ENCODE data around the gene GNB1L. TPM values are rescaled to one million over a fixed set of nuclear protein-coding genes. Genes with fewer than 3 reads are reported as not detected.
"Not testable (repeated sequence)": the region's sequence is repeated elsewhere in the genome, so short reads cannot be mapped to it uniquely, and the experiment has no call there.

The GNB1L gene
- total and polyA plus RNA-seq, 2 donors = 11.2 to 15.4 TPM

DNA sequence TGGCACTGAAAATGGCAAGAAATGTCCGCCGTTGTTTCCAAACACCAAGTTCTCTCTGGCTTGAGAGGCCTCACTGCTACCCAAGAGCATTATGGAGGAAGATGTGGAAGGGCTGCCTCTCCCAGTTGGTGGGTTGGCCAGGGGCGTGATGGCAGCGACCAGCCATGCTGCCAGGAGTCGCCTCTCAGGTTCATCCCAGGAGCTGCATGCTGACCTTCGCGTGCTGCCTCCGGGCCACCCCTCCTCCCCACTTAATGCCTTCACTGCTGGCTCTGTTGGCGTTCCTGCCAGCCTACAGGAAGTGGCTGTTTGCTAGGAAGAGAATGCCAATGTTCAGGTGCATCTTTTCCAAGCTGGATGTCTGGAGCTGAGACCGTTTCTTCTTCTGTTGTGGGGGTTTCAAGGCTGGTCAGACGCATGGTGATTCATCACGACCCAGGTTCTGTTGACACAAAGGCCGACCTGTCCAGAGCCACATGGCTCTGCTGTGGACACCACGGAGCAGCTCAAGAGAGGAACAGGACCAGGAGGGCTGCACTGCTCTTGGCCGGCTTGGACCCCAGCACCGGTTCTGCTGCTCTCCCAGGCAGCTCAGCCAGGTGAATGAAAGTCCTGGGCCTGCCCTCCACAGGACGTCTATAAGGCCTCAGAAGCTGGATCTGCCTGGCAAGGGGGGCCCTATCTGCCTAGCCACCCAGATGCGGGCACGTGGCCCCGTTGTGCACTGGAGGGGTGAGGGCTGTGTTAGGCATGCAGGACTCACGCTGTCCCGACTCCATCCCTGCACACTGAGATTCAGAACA is 69.0 kb downstream of the GNB1L start:
- peaks cover 14 to 17% of the 10 kb centered on the region in 2 donors for H3K36me3 ChIP-seq (ENCODE audit: control insufficient read depth in 2 of 2, insufficient read depth in 2 of 2, low read length in 1 of 2)
- no peak overlapping the region for H3K4me3 ChIP-seq (ENCODE audit: low read length in 2 of 2)
- H3K4me1 ChIP-seq (ENCODE audit: control insufficient read depth in 2 of 2, insufficient read depth in 2 of 2, low read length in 2 of 2) = no peaks in the 10 kb centered on the region
- peaks cover 1 to 21% of the 10 kb centered on the region in 2 donors for H3K9me3 ChIP-seq (ENCODE audit: control insufficient read depth in 2 of 2, insufficient read depth in 1 of 2, low read length in 1 of 2)
- peaks cover 0 to 3% of the 10 kb centered on the region in 2 donors for H3K27me3 ChIP-seq (ENCODE audit: control insufficient read depth in 2 of 2, insufficient read depth in 1 of 2, low read length in 1 of 2)
- DNase-seq (ENCODE audit: low read depth in 6 of 9, low spot score in 9 of 9) = no peak
- no peak overlapping the region for H3K27ac ChIP-seq (ENCODE audit: low read depth in 1 of 2, low read length in 1 of 2)
- WGBS = 97% methylated on average over 22 of the region's 22 CpGs

DNA sequence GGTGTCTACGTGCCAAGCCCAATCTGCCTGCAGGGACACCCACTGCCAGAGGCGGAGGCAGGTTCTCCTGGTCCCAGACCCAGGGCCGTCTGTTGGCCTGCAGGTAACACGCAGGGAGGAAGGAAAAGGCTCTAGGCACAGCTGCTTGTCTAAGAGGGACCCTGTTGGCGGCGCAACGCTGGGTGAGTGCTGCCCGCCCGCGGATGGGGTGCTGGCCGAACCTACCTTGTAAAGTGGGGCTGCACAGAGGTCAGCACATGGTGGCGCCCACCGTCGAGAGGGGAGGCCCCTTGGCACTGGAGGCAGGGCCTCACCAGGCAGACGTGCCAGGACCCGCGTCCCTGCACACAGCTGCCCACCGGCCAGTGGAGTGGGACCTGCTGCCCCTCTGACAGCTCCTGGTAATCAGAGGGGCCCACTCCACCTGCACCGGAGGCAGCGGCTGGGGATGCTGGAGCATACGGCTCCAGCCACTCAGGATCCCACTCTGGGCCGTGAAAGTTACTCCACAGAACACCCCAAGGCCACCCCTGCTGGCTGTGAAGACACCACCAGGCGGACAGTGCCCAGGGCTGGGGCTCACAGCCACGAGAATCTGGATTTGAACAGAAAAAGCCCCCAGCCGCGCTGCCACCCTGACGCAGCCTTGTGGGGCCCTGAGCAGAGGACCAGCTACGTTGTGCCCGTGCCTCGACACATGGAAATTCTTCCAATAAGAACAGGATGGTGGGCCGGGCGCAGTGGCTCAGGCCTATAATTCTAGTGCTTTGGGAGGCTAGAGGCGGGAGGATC is 70.1 kb downstream of the GNB1L start:
- peaks cover 0 to 3% of the 10 kb centered on the region in 2 donors for H3K27me3 ChIP-seq (ENCODE audit: control insufficient read depth in 2 of 2, insufficient read depth in 1 of 2, low read length in 1 of 2)
- H3K36me3 ChIP-seq (ENCODE audit: control insufficient read depth in 2 of 2, insufficient read depth in 2 of 2, low read length in 1 of 2) = peaks cover 11 to 13% of the 10 kb centered on the region in 2 donors
- WGBS = 97% methylated on average over 33 of the region's 33 CpGs
- H3K4me1 ChIP-seq (ENCODE audit: control insufficient read depth in 2 of 2, insufficient read depth in 2 of 2, low read length in 2 of 2) = peaks cover 0 to 4% of the 10 kb centered on the region in 2 donors
- peaks cover 1 to 13% of the 10 kb centered on the region in 2 donors for H3K9me3 ChIP-seq (ENCODE audit: control insufficient read depth in 2 of 2, insufficient read depth in 1 of 2, low read length in 1 of 2)
- no peak overlapping the region for H3K27ac ChIP-seq (ENCODE audit: low read depth in 1 of 2, low read length in 1 of 2)
- H3K4me3 ChIP-seq (ENCODE audit: low read length in 2 of 2) = no peak overlapping the region
- DNase-seq (ENCODE audit: low read depth in 6 of 9, low spot score in 9 of 9) = no peak

DNA sequence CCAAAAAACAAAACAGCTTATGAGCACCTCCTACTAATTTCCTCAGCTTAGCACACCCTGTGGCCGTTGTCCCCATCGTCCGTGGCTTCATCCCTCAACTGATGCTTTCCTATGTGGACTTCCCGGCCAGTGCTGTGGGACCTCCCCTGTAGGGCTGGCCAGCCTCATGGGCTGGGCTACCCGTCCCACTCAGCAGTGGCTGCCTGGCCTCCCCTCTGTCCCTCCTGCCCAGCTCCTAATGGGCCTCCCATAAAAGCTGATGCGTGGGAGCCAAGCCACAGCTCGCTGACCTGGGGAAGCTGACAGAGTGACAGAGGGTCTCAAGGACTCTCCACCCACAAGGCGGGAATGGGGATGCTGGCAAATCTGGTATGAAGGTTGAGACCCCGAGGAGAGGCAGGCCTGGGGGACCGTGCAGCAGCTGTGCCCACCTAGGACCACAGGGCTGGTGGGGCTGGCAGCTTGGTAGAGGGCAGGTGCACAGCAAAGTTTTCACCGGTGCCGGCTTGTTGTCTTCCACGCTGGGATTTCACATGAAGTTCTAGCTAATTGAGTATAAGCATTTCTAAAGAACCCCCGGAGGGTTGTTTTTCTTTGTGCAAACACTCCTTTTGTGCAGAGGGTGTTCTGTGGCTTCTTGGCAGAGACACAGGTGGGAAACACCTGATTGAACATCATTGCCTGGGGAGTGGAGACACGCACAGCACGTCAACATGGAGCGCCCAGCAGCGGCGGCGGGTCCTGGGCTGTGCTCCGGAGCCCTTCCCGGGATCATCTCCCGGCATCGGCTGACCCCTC is 70.9 kb downstream of the GNB1L start:
- peaks cover 0 to 4% of the 10 kb centered on the region in 2 donors for H3K27me3 ChIP-seq (ENCODE audit: control insufficient read depth in 2 of 2, insufficient read depth in 1 of 2, low read length in 1 of 2)
- no peak overlapping the region for H3K4me3 ChIP-seq (ENCODE audit: low read length in 2 of 2)
- 95% methylated on average over 24 of the region's 24 CpGs for WGBS
- peaks cover 0 to 7% of the 10 kb centered on the region in 2 donors for H3K9me3 ChIP-seq (ENCODE audit: control insufficient read depth in 2 of 2, insufficient read depth in 1 of 2, low read length in 1 of 2)
- peaks cover 4 to 11% of the 10 kb centered on the region in 2 donors for H3K36me3 ChIP-seq (ENCODE audit: control insufficient read depth in 2 of 2, insufficient read depth in 2 of 2, low read length in 1 of 2)
- no peak for DNase-seq (ENCODE audit: low read depth in 6 of 9, low spot score in 9 of 9)
- H3K27ac ChIP-seq (ENCODE audit: low read depth in 1 of 2, low read length in 1 of 2) = no peak overlapping the region
- peaks cover 0 to 4% of the 10 kb centered on the region in 2 donors for H3K4me1 ChIP-seq (ENCODE audit: control insufficient read depth in 2 of 2, insufficient read depth in 2 of 2, low read length in 2 of 2)

DNA sequence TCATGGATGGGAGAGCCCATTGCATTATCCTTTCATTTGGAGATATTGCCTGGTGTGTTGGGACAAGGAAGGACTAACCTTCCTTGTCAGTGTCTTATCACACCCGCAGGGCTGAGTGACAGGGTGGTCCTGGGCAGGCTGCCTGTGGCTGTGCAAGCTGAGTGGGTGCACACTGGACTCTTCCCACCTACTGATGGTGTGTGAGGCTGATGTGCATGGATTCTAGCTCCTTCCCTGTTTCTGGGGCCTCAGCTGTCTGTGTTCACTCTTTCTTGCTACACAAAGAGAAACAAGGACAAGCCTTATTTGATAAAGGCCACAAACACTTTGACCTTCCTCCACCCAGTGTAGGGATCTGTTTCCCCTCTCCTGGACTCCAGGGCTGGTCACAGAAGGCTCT is 72.1 kb downstream of the GNB1L start:
- no peak overlapping the region for H3K27ac ChIP-seq (ENCODE audit: low read depth in 1 of 2, low read length in 1 of 2)
- H3K9me3 ChIP-seq (ENCODE audit: control insufficient read depth in 2 of 2, insufficient read depth in 1 of 2, low read length in 1 of 2) = peaks cover 0 to 7% of the 10 kb centered on the region in 2 donors
- DNase-seq (ENCODE audit: low read depth in 6 of 9, low spot score in 9 of 9) = no peak
- H3K4me1 ChIP-seq (ENCODE audit: control insufficient read depth in 2 of 2, insufficient read depth in 2 of 2, low read length in 2 of 2) = peaks cover 0 to 4% of the 10 kb centered on the region in 2 donors
- WGBS = 100% methylated on average over 1 of the region's 1 CpG
- no peak overlapping the region for H3K4me3 ChIP-seq (ENCODE audit: low read length in 2 of 2)
- no peaks in the 10 kb centered on the region for H3K36me3 ChIP-seq (ENCODE audit: control insufficient read depth in 2 of 2, insufficient read depth in 2 of 2, low read length in 1 of 2)
- peaks cover 0 to 4% of the 10 kb centered on the region in 2 donors for H3K27me3 ChIP-seq (ENCODE audit: control insufficient read depth in 2 of 2, insufficient read depth in 1 of 2, low read length in 1 of 2)

DNA sequence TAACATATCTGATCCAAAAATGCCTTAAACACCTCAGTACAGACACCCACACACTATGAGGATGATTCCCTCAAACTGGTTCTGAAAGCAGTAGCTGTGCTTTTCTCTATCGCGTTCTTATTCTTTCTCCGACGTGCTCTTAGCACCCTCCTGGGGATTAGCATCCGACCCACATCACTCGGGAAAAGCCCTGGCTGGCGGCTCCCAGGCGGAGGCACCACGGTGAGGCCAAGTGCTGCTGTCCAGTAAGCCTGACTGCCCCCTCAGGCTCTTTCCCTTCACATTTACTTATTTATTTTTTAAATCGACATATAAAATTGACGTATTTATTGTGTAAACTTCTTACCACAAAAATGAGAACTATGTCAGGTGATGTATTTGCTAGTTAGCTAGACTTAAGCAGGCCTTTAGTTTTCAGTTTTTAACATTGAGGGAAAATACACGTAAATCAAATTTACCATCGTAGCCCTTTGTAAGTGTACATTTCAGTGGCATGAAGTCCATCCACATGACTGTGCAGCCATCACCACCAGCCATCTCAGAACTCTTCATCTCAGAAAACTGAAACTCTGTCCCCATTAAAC is 74.9 kb downstream of the GNB1L start:
- H3K27me3 ChIP-seq (ENCODE audit: control insufficient read depth in 2 of 2, insufficient read depth in 1 of 2, low read length in 1 of 2) = peaks cover 0 to 21% of the 10 kb centered on the region in 2 donors
- 94% methylated on average over 13 of the region's 13 CpGs for WGBS
- no peak for DNase-seq (ENCODE audit: low read depth in 6 of 9, low spot score in 9 of 9)

DNA sequence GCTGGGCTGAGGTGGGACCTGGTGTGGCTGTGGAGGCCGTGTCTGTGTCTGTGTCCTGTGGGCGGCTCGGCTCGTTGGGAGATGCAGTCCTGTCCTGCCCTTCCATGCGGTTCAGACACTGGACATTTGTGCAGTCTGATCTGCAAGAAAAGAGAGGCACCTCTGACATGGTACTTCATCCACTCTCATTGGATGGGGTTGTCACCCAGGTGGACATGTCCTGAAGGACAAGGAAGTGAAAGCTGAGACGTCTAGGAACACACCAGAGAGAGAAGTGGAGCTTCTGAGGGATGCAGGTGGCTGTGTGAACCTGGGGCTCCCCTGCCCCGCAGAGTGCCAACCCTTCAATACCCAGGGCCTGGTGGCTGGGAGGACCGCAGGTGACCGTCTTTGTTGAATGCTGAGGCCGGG is 75.7 kb downstream of the GNB1L start:
- H3K27me3 ChIP-seq (ENCODE audit: control insufficient read depth in 2 of 2, insufficient read depth in 1 of 2, low read length in 1 of 2) = peaks cover 0 to 27% of the 10 kb centered on the region in 2 donors
- H3K4me3 ChIP-seq (ENCODE audit: low read length in 2 of 2) = no peak overlapping the region
- H3K4me1 ChIP-seq (ENCODE audit: control insufficient read depth in 2 of 2, insufficient read depth in 2 of 2, low read length in 2 of 2) = peaks cover 2 to 11% of the 10 kb centered on the region in 2 donors
- no peak for DNase-seq (ENCODE audit: low read depth in 6 of 9, low spot score in 9 of 9)
- H3K9me3 ChIP-seq (ENCODE audit: control insufficient read depth in 2 of 2, insufficient read depth in 1 of 2, low read length in 1 of 2) = peaks cover 0 to 7% of the 10 kb centered on the region in 2 donors
- H3K27ac ChIP-seq (ENCODE audit: low read depth in 1 of 2, low read length in 1 of 2) = no peak overlapping the region
- H3K36me3 ChIP-seq (ENCODE audit: control insufficient read depth in 2 of 2, insufficient read depth in 2 of 2, low read length in 1 of 2) = no peaks in the 10 kb centered on the region
- 93% methylated on average over 10 of the region's 10 CpGs for WGBS

More for the DNA sequence above, 74.9 kb downstream of the GNB1L start:
- H3K36me3 ChIP-seq (ENCODE audit: control insufficient read depth in 2 of 2, insufficient read depth in 2 of 2, low read length in 1 of 2) = no peaks in the 10 kb centered on the region
- H3K4me1 ChIP-seq (ENCODE audit: control insufficient read depth in 2 of 2, insufficient read depth in 2 of 2, low read length in 2 of 2) = peaks cover 2 to 11% of the 10 kb centered on the region in 2 donors
- no peak overlapping the region for H3K4me3 ChIP-seq (ENCODE audit: low read length in 2 of 2)
- no peak overlapping the region for H3K27ac ChIP-seq (ENCODE audit: low read depth in 1 of 2, low read length in 1 of 2)
- H3K9me3 ChIP-seq (ENCODE audit: control insufficient read depth in 2 of 2, insufficient read depth in 1 of 2, low read length in 1 of 2) = peaks cover 0 to 7% of the 10 kb centered on the region in 2 donors

DNA sequence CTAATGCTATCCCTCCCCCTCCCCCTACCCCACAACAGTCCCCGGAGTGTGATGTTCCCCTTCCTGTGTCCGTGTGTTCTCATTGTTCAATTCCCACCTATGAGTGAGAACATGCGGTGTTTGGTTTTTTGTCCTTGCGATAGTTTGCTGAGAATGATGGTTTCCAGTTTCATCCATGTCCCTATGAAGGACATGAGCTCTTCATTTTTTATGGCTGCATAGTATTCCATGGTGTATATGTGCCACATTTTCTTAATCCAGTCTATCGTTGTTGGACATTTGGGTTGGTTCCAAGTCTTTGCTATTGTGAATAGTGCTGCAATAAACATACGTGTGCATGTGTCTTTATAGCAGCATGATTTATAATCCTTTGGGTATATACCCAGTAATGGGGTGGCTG is 77.5 kb downstream of the GNB1L start:
- WGBS = 87% methylated on average over 6 of the region's 6 CpGs
- H3K36me3 ChIP-seq (ENCODE audit: control insufficient read depth in 2 of 2, insufficient read depth in 2 of 2, low read length in 1 of 2); H3K4me3 ChIP-seq (ENCODE audit: low read length in 2 of 2); H3K27ac ChIP-seq (ENCODE audit: low read depth in 1 of 2, low read length in 1 of 2); DNase-seq (ENCODE audit: low read depth in 6 of 9, low spot score in 9 of 9); H3K9me3 ChIP-seq (ENCODE audit: control insufficient read depth in 2 of 2, insufficient read depth in 1 of 2, low read length in 1 of 2): not testable (repeated sequence)
- peaks cover 3 to 42% of the 10 kb centered on the region in 2 donors for H3K27me3 ChIP-seq (ENCODE audit: control insufficient read depth in 2 of 2, insufficient read depth in 1 of 2, low read length in 1 of 2)
- peaks cover 2 to 11% of the 10 kb centered on the region in 2 donors for H3K4me1 ChIP-seq (ENCODE audit: control insufficient read depth in 2 of 2, insufficient read depth in 2 of 2, low read length in 2 of 2)

DNA sequence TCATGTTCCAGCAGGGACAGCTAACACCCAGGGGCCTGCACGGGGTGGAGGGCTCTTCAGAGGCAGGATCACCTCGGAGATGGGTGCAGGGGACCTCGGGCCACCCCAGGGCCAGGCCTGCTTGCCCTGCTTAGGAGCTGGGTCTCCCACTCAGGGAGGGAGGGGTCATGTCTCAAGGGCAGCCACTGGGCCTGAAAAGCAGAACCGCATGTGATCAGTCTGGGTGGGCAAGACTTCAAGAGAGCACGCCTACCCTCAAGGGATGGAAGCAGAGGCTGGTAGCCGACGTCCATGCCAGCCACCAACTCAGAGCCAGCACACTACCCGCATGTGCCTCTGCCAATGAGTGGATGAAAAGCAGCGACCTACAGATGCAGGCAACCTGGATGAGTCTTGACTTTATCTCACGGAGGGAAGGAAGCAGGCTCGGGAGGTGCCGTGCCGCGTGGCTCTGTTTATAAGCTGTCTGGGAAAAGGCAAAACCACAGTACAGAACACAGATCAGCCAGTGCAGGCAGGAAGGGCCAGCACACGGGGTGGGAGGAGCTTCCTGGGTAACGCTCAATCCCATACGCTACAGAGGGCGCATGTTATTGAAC is 78.1 kb downstream of the GNB1L start:
- no peaks in the 10 kb centered on the region for H3K36me3 ChIP-seq (ENCODE audit: control insufficient read depth in 2 of 2, insufficient read depth in 2 of 2, low read length in 1 of 2)
- no peak overlapping the region for H3K4me3 ChIP-seq (ENCODE audit: low read length in 2 of 2)
- no peak overlapping the region for H3K27ac ChIP-seq (ENCODE audit: low read depth in 1 of 2, low read length in 1 of 2)
- DNase-seq (ENCODE audit: low read depth in 6 of 9, low spot score in 9 of 9) = no peak
- 24% methylated on average over 18 of the region's 18 CpGs for WGBS
- no peaks in the 10 kb centered on the region for H3K9me3 ChIP-seq (ENCODE audit: control insufficient read depth in 2 of 2, insufficient read depth in 1 of 2, low read length in 1 of 2)
- peaks cover 2 to 11% of the 10 kb centered on the region in 2 donors for H3K4me1 ChIP-seq (ENCODE audit: control insufficient read depth in 2 of 2, insufficient read depth in 2 of 2, low read length in 2 of 2)
- H3K27me3 ChIP-seq (ENCODE audit: control insufficient read depth in 2 of 2, insufficient read depth in 1 of 2, low read length in 1 of 2) = peaks cover 3 to 49% of the 10 kb centered on the region in 2 donors

All from thymus (tissue), 11 donors.